A673 (cell line): ENCODE data around the gene ZBTB7B. TPM values are rescaled to one million over a fixed set of nuclear protein-coding genes. Genes with fewer than 3 reads are reported as not detected.

Experiments
- BruUV-seq: library from RNA; stranded (reverse); fragments of 400-500 nt; replicated peaks from 2 replicates; lab custom pipeline; 2021; lab: Mats Ljungman, UMichigan
- CTCF ChIA-PET: fragments of 300-600 bp; sonication (Branson Sonifier 250); formaldehyde crosslinking; loops from one replicate; lab custom pipeline; 2022; ENCODE audit warnings: antibody characterized with exemption; lab: Charles Lee
- POLR2A ChIA-PET: fragments of 300-600 bp; sonication (Branson Sonifier 250); formaldehyde crosslinking; loops from one replicate; lab custom pipeline; 2022; ENCODE audit warnings: antibody characterized with exemption; ENCODE audit not compliant: low non-redundant PET; lab: Charles Lee
- DNase-seq: peaks from one replicate; pipeline ENCODE4 v3.0.0-alpha.2; 2015; ENCODE audit warnings: low spot score
- H3K27ac ChIP-seq: fragments of 200-600 bp; sonication (generic); 2 replicates; pipeline ENCODE4 v1.5.1; 2016; ENCODE audit warnings: mixed run types, low read depth, mild to moderate bottlenecking, mixed read lengths, antibody characterized with exemption, low read length; ENCODE audit not compliant: poor library complexity, severe bottlenecking
- H3K27me3 ChIP-seq: fragments of 200-600 bp; sonication (generic); replicated peaks from 2 replicates; pipeline ENCODE4 v1.6.1; 2017; ENCODE audit warnings: mixed run types, low read depth, mild to moderate bottlenecking, mixed read lengths, antibody characterized with exemption, low read length; ENCODE audit not compliant: insufficient read depth, poor library complexity
- H3K36me3 ChIP-seq: fragments of 200-600 bp; sonication (generic); 2 replicates; pipeline ENCODE4 v1.6.1; 2016; ENCODE audit warnings: mixed run types, mild to moderate bottlenecking, mixed read lengths, antibody characterized with exemption, low read length; ENCODE audit not compliant: insufficient read depth, poor library complexity, severe bottlenecking
- H3K4me1 ChIP-seq: fragments of 200-600 bp; sonication (generic); 2 replicates; pipeline ENCODE4 v1.6.1; 2017; ENCODE audit warnings: mixed run types, mild to moderate bottlenecking, mixed read lengths, antibody characterized with exemption, low read length; ENCODE audit not compliant: insufficient read depth, poor library complexity, severe bottlenecking
- H3K4me3 ChIP-seq: fragments of 200-600 bp; sonication (generic); 2 replicates; pipeline ENCODE4 v1.5.1; 2016; ENCODE audit warnings: low read depth, mixed run types, mild to moderate bottlenecking, mixed read lengths, low read length; ENCODE audit not compliant: poor library complexity, severe bottlenecking
- H3K9me3 ChIP-seq: fragments of 200-600 bp; sonication (generic); 2 replicates; pipeline ENCODE4 v1.6.1; 2016; ENCODE audit warnings: mixed run types, low read depth, mild to moderate bottlenecking, mixed read lengths, antibody characterized with exemption, low read length; ENCODE audit not compliant: poor library complexity, severe bottlenecking
- CTCF ChIP-seq: fragments of 300-800, 200-600 bp; sonication (generic); conservative IDR thresholded peaks from 2 replicates; pipeline ENCODE4 v1.5.1; 2017; ENCODE audit warnings: low read depth, mild to moderate bottlenecking, antibody characterized with exemption, low read length, moderate library complexity, mixed read lengths
- EZH2 ChIP-seq: fragments of 200-600 bp; sonication (generic); IDR thresholded peaks from 2 replicates; pipeline ENCODE4 v1.6.1; 2017; ENCODE audit warnings: borderline replicate concordance, low read depth, mild to moderate bottlenecking, mixed read lengths, antibody characterized with exemption, low read length; ENCODE audit not compliant: poor library complexity, severe bottlenecking
- intact Hi-C: fragments of 100-400 bp; cut with micrococcal nuclease; formaldehyde crosslinking; loops from one replicate; pipeline ENCODE4 v1.10.0; 2022; ENCODE audit not compliant: unreplicated experiment
- total RNA-seq: library from RNA; stranded (reverse); gene quantifications from 2 replicates; pipeline ENCODE4 v1.2.3, GENCODE V29; 2021

ZBTB7B gene
- total RNA-seq, 1 experiment from 2014 or later, result 19.2 TPM

- Histone ChIP-seq H3K27ac (peak overlapping the region; percentile 77), H3K36me3 (peaks cover 21% of the 10 kb centered on the region), H3K4me3 (peak overlapping the region; percentile 51), H3K4me1 (peaks cover 14% of the 10 kb centered on the region), H3K27me3 (no peaks in the 10 kb centered on the region), H3K9me3 (no peaks in the 10 kb centered on the region)
- ChIA-PET POLR2A (interaction anchor here (0.6 kb wide), 1 partner anchor 19 kb away, joined by 3 read pairs; the partner anchor contains the start of gene PMVK), CTCF (interaction anchor here (0.5 to 2.4 kb wide), 10 partner anchors 9 to 159 kb away, joined by 3 to 17 read pairs (median 4); partner anchors contain the start of gene SHC1)
- intact Hi-C loops, result no loop called here
- DNase-seq, result no peak
- no peak for TF ChIP-seq EZH2
- no peak for TF ChIP-seq CTCF
- no TSS peak for BruUV-seq
Measured at GRCh38 chr1:154955039-154955717, 47.4 kb upstream of the ZBTB7B start.

- intact Hi-C loops, result no loop called here
- peak; percentile 54 for TF ChIP-seq CTCF
- no peak for TF ChIP-seq EZH2
- H3K27me3 ChIP-seq, result no peaks in the 10 kb centered on the region
- H3K36me3 ChIP-seq, result peaks cover 18% of the 10 kb centered on the region
- peak; percentile 96 for DNase-seq
- H3K27ac ChIP-seq, result peak within 1 kb of the TSS; percentile 77
- H3K4me3 ChIP-seq, result peak within 1 kb of the TSS; percentile 51
- BruUV-seq, result no TSS peak
- peaks cover 19% of the 10 kb centered on the region for H3K4me1 ChIP-seq
- ChIA-PET POLR2A (interaction anchor here (0.6 kb wide), 1 partner anchor 20 kb away, joined by 3 read pairs; the partner anchor contains the start of gene PMVK), CTCF (interaction anchor here (0.5 to 2.4 kb wide), 13 partner anchors 10 to 158 kb away, joined by 3 to 17 read pairs (median 3); partner anchors contain the start of gene SHC1)
- H3K9me3 ChIP-seq, result no peaks in the 10 kb centered on the region
Measured at GRCh38 chr1:154955718-154956543, 46.7 kb upstream of the ZBTB7B start, which contains the start of gene PBXIP1. Gene PBXIP1, minus strand, starts transcription at chr1:154956099. Its CDS starts 2,378 bp downstream, at chr1:154953721.

- H3K4me3 ChIP-seq, result peak overlapping the region; percentile 51
- peak overlapping the region; percentile 77 for H3K27ac ChIP-seq
- peaks cover 18% of the 10 kb centered on the region for H3K36me3 ChIP-seq
- TF ChIP-seq EZH2 (no peak), CTCF (no peak)
- no peaks in the 10 kb centered on the region for H3K27me3 ChIP-seq
- no peaks in the 10 kb centered on the region for H3K9me3 ChIP-seq
- intact Hi-C loops, result no loop called here
- CTCF ChIA-PET, result interaction anchor here (0.5 to 2.0 kb wide), 5 partner anchors 14 to 135 kb away, joined by 3 to 17 read pairs (median 3); partner anchors contain the start of gene SHC1
- H3K4me1 ChIP-seq, result peaks cover 19% of the 10 kb centered on the region
- BruUV-seq, result no TSS peak
- POLR2A ChIA-PET, result no interaction called here
- DNase-seq, result no peak
Measured at GRCh38 chr1:154956544-154956941, 46.1 kb upstream of the ZBTB7B start.
